Testis (tissue), 3 donors: ENCODE results near the gene P2RY8. TPM values are rescaled to one million over a fixed set of nuclear protein-coding genes. Genes with fewer than 3 reads are reported as not detected.

Experiments used
- DNase-seq: peaks from one replicate; pipeline ENCODE4 v3.0.0-alpha.2; 2019
- H3K27ac ChIP-seq, 2 donors: fragments of 200-600 bp; sonication (generic); one replicate each; pipeline ENCODE4 v1.5.1; 2019
- H3K27me3 ChIP-seq: fragments of 200-600 bp; sonication (generic); one replicate; pipeline ENCODE4 v1.5.1; 2019
- H3K36me3 ChIP-seq: fragments of 200-600 bp; sonication (generic); one replicate; pipeline ENCODE4 v1.5.1; 2017; ENCODE audit warnings: low read depth; ENCODE audit errors: missing control alignments
- H3K4me1 ChIP-seq: fragments of 200-600 bp; sonication (generic); one replicate; pipeline ENCODE4 v1.5.1; 2019
- H3K4me3 ChIP-seq, 2 donors: fragments of 200-600 bp; sonication (generic); one replicate each; pipeline ENCODE4 v1.5.1; 2017 to 2019
- H3K9me3 ChIP-seq: fragments of 200-600 bp; sonication (generic); one replicate; pipeline ENCODE4 v1.5.1; 2017
- POLR2A ChIP-seq: fragments of 450-650 bp; IDR thresholded peaks from one replicate; pipeline ENCODE4 v1.6.1; 2017; ENCODE audit warnings: antibody characterized with exemption, mild to moderate bottlenecking, moderate library complexity
- WGBS, 2 donors: methylation state at CpG; one replicate each; pipeline ENCODE4 v1.1.5; 2018; 5-methylcytosine and 5-hydroxymethylcytosine counted together
- intact Hi-C: fragments of 100-400 bp; cut with DNase I; formaldehyde crosslinking; loops from one replicate; pipeline ENCODE4 v1.15.1; 2023; ENCODE audit warnings: low total_unique reads
- polyA plus RNA-seq: library from polyadenylated mRNA; stranded (reverse); fragments of 350-450 nt; fragmentation: Illumina TruSeq; extraction: RNeasy Lipid Tissue Mini Kit (QIAGEN cat#74804); gene quantifications from one replicate; pipeline ENCODE4 v1.2.3, GENCODE V29; 2014; ENCODE audit warnings: low read depth, low replicate concordance; ENCODE audit not compliant: insufficient read depth
- total RNA-seq, 2 donors: library from RNA; depleted of rRNA; stranded (reverse); fragments of >200 nt; gene quantifications; one replicate each; pipeline ENCODE4 v1.2.3, GENCODE V29; 2016
- TF ChIP-seq, protein P1 (sequence below), 3 experiments: fragments of 450-650 bp in 2 of 3; fragments of 200-600 bp in 1 of 3; sonication (generic) in 1 of 3; IDR thresholded peaks; one replicate each; pipeline ENCODE4 v1.5.1; 2016 to 2019; ENCODE audit warnings: antibody characterized with exemption in 3 of 3, mild to moderate bottlenecking in 2 of 3, moderate library complexity in 1 of 3

The P2RY8 gene
- total and polyA plus RNA-seq, 3 donors from 2014 or later: 0.24 to 1.1 (median 0.50) TPM

DNA sequence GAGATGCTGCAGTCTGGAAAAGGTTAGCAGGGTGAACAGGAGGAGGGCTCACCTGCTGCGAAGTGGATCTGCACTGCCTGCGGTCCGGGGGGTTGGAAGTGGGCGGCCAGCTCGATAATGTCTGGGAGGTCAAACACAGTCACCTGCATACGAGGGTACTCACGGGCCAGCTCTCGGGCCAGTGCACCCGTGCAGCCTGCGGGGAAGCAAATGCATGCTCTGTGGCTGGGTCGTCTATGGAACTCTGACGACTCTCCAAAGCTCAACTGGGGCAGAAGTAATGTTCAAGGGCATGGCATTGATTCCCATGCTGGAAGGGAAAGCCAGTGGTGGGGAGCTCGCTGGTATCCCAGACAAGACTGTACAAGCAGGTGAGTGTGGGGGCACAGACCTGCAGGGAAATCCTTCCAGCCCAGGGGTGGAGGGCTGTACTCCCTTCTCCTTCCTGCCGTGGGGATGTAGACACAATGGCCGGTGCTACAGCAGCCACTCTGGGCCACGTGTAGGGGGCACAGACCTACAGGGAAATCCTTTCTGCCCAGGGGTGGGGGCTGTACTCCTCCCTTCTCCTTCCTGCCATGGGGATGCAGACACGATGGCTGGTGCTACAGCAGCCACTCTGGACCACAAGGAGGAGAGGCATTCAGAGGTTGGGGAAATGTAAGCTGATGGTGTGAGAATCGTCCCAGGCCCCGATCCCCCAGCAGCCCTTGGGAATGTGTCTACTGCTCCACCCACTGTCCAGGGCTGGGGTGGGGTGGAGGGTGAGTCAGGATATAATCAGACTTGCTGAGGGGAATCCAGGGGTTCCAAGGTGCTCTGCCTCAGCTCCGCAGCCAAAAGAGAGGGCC is 118.8 kb downstream of the P2RY8 start:
- WGBS, 2 donors: 86 to 88% methylated on average over 13 to 19 of the region's 20 CpGs
- H3K36me3 ChIP-seq: no peaks in the 10 kb centered on the region
- no peaks in the 10 kb centered on the region for H3K4me1 ChIP-seq
- intact Hi-C loops: no loop called here
- TF ChIP-seq, protein P1, sequence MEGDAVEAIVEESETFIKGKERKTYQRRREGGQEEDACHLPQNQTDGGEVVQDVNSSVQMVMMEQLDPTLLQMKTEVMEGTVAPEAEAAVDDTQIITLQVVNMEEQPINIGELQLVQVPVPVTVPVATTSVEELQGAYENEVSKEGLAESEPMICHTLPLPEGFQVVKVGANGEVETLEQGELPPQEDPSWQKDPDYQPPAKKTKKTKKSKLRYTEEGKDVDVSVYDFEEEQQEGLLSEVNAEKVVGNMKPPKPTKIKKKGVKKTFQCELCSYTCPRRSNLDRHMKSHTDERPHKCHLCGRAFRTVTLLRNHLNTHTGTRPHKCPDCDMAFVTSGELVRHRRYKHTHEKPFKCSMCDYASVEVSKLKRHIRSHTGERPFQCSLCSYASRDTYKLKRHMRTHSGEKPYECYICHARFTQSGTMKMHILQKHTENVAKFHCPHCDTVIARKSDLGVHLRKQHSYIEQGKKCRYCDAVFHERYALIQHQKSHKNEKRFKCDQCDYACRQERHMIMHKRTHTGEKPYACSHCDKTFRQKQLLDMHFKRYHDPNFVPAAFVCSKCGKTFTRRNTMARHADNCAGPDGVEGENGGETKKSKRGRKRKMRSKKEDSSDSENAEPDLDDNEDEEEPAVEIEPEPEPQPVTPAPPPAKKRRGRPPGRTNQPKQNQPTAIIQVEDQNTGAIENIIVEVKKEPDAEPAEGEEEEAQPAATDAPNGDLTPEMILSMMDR (IDR thresholded peaks at IDR 0.05): no peak
- TF ChIP-seq POLR2A: no peak
- no peaks in the 10 kb centered on the region for H3K9me3 ChIP-seq
- no peak for DNase-seq
- H3K27me3 ChIP-seq: no peaks in the 10 kb centered on the region
- H3K27ac ChIP-seq: no peak overlapping the region
- H3K4me3 ChIP-seq: no peak overlapping the region

DNA sequence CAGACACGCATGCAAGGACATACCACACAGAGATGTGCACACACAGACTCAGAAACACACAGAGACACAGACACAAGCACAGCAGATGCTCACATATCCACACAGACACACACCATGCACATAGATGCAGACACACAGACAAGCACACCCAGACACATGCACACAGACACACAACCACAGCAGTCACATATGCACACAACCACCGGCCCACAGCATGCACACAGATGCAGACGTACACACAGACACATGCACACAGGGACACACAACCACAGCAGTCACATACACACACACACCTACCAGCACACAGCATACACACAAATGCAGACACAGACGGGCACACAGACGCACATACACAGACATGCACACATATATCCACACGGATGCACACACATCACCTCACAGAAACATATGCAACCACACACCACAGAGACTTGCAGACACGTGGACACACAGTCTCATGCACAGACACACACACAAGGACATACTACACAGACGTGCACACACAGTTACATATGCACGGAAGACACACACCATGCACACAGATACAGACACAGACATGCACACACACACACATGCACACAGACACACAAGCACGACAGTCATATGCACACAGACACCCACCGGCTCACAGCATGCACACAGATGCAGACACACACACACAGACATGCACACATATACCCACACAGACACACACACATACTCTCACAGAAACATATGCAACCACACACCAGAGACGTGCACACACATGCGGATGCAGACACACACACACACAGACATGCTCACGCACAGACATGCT is 119.8 kb downstream of the P2RY8 start:
- DNase-seq: no peak
- Histone ChIP-seq H3K9me3 (no peaks in the 10 kb centered on the region), H3K36me3 (no peaks in the 10 kb centered on the region), H3K27ac (no peak overlapping the region), H3K4me3 (no peak overlapping the region), H3K4me1 (no peaks in the 10 kb centered on the region), H3K27me3 (no peaks in the 10 kb centered on the region)
- 66 to 75% methylated on average over 13 of the region's 14 CpGs for WGBS, 2 donors
- intact Hi-C loops: no loop called here
- no peak for TF ChIP-seq POLR2A
- TF ChIP-seq, protein P1 (IDR thresholded peaks at IDR 0.05): no peak

DNA sequence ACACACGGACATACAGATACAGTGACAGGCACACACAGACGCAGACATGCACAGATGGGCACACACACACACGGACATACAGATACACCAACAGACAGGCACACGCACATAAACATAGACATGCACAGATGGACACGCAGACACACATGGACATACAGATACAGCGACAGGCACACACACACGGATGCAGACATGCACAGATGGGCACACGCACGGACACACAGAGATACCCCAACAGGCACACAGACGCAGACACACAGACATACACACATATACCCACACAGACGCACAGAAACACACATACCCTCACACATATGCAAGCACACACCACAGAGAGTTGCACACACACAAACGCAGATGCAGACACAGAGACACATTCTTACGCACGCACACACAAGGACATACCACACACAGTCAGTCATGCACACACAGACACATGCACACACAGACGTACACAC is 120.6 kb downstream of the P2RY8 start:
- no peak overlapping the region for H3K4me3 ChIP-seq
- intact Hi-C loops: no loop called here

More for the DNA sequence above, 120.6 kb downstream of the P2RY8 start:
- H3K27me3 ChIP-seq: no peaks in the 10 kb centered on the region
- no peaks in the 10 kb centered on the region for H3K9me3 ChIP-seq
- WGBS, 2 donors: 58 to 59% methylated on average over 10 to 15 of the region's 15 CpGs
- no peaks in the 10 kb centered on the region for H3K4me1 ChIP-seq
- H3K27ac ChIP-seq: no peak overlapping the region
- no peak for DNase-seq
- no peaks in the 10 kb centered on the region for H3K36me3 ChIP-seq
- TF ChIP-seq, protein P1 (IDR thresholded peaks at IDR 0.05): no peak
- no peak for TF ChIP-seq POLR2A

Other genes starting within 250 kb of the P2RY8 start
- 1 to 10 TPM; 4.6 to 5.5 TPM for gene IL3RA, start 200.4 kb downstream of the P2RY8 start, total RNA-seq
- gene IL3RA, start 200.4 kb downstream of the P2RY8 start, polyA plus RNA-seq: 3.4 TPM
- 100 to 1,000 TPM; 171 to 293 TPM for gene SLC25A6, start 145.1 kb downstream of the P2RY8 start, total RNA-seq
- gene SLC25A6, start 145.1 kb downstream of the P2RY8 start, polyA plus RNA-seq: 157 TPM
- 10 to 100 TPM; 31.0 to 41.2 TPM for gene ASMTL, start 84.3 kb downstream of the P2RY8 start, total RNA-seq
- 27.0 TPM for gene ASMTL, start 84.3 kb downstream of the P2RY8 start, polyA plus RNA-seq
- gene AKAP17A, start 54.4 kb upstream of the P2RY8 start, total RNA-seq: 100 to 1,000 TPM; 108 to 113 TPM
- 39.7 TPM for gene AKAP17A, start 54.4 kb upstream of the P2RY8 start, polyA plus RNA-seq
- under 1 TPM; 0.37 to 0.55 TPM for gene ASMT, start 77.9 kb upstream of the P2RY8 start, total RNA-seq
- not detected for gene ASMT, start 77.9 kb upstream of the P2RY8 start, polyA plus RNA-seq